Measurements from ENCODE around the gene TTC5.
"Not testable (repeated sequence)": the region's sequence is repeated elsewhere in the genome, so short reads cannot be mapped to it uniquely, and the experiment has no call there.

TTC5 gene

DNA sequence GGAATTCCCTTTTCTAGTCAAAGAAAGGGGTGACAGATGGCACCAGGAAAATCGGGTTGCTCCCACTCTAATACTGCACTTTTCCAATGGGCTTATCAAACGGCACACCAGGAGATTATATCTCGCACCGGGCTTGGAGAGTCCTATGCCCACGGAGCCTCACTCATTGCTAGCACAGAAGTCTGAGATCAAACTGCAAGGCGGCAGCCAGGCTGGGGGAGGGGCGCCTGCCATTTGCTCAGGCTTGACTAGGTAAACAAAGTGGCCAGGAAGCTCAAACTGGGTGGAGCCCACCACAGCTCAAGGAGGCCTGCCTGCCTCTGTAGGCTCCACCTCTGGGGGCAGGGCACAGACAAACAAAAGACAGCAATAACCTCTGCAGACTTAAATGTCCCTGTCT is 25.5 kb downstream of the TTC5 start:
- H3K4me1 ChIP-seq (ENCODE audit: control extremely low read depth in 1 of 4, control insufficient read depth in 4 of 4, insufficient read depth in 4 of 4, low read length in 3 of 4); DNase-seq; H3K9me3 ChIP-seq (ENCODE audit: control extremely low read depth in 1 of 5, control insufficient read depth in 4 of 5, insufficient read depth in 2 of 5, low read depth in 1 of 5, low read length in 4 of 5); H3K27me3 ChIP-seq (replicated peaks in 2 of 5; ENCODE audit: control insufficient read depth in 4 of 5, insufficient read depth in 5 of 5, low read length in 4 of 5); POLR2A ChIA-PET; CTCF ChIA-PET; H3K27ac ChIP-seq (ENCODE audit: insufficient read depth in 1 of 2, low read depth in 1 of 2, low read length in 2 of 2, poor library complexity in 1 of 2, severe bottlenecking in 2 of 2); H3K4me3 ChIP-seq (ENCODE audit: control insufficient read depth in 1 of 7, extremely low read depth in 1 of 7, insufficient read depth in 4 of 7, low read depth in 2 of 7, low read length in 6 of 7): not testable (repeated sequence)
- WGBS (ENCODE audit: insufficient coverage): 95% methylated on average over 5 of the region's 7 CpGs
- H3K36me3 ChIP-seq (ENCODE audit: control insufficient read depth in 4 of 4, insufficient read depth in 4 of 4, low read length in 3 of 4): peaks cover 5 to 22% (median 11%) of the 10 kb centered on the region in 4 experiments

DNA sequence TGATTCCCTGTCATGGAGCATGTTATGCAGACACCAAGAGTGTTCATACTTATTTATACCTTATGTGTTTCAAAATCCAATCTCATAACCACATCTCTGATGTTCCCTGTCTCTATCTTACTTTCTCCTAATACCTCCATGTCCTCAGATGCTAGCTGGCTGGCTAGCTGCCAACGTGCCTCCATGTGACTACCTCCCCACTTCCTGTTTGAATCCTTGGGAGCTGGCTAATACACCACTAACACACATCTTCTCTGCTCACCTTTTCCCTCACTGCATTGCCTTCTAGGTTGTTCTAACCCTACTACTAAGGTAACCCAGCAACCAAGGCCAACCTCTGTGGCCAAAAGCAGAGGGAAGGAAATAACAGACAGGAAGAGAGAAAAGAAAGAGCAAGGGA is 27.3 kb downstream of the TTC5 start:
- Histone ChIP-seq H3K4me3 (ENCODE audit: control insufficient read depth in 1 of 7, extremely low read depth in 1 of 7, insufficient read depth in 4 of 7, low read depth in 2 of 7, low read length in 6 of 7) (no peak overlapping the region), H3K27ac (ENCODE audit: insufficient read depth in 1 of 2, low read depth in 1 of 2, low read length in 2 of 2, poor library complexity in 1 of 2, severe bottlenecking in 2 of 2) (no peak overlapping the region), H3K36me3 (ENCODE audit: control insufficient read depth in 4 of 4, insufficient read depth in 4 of 4, low read length in 3 of 4) (peaks cover 5 to 29% (median 12%) of the 10 kb centered on the region in 4 experiments), H3K4me1 (ENCODE audit: control extremely low read depth in 1 of 4, control insufficient read depth in 4 of 4, insufficient read depth in 4 of 4, low read length in 3 of 4) (peaks cover 0 to 5% (median 2%) of the 10 kb centered on the region in 4 experiments), H3K9me3 (ENCODE audit: control extremely low read depth in 1 of 5, control insufficient read depth in 4 of 5, insufficient read depth in 2 of 5, low read depth in 1 of 5, low read length in 4 of 5) (peaks cover 0 to 17% (median 10%) of the 10 kb centered on the region in 5 experiments), H3K27me3 (replicated peaks in 2 of 5; ENCODE audit: control insufficient read depth in 4 of 5, insufficient read depth in 5 of 5, low read length in 4 of 5) (no peaks in the 10 kb centered on the region)
- CTCF ChIA-PET: interaction anchor here (0.8 kb wide), 1 partner anchor 63 kb away, joined by 3 read pairs; no protein-coding TSS in a partner anchor
- POLR2A ChIA-PET: no interaction called here
- 50% methylated on average over 1 of the region's 1 CpG for WGBS (ENCODE audit: insufficient coverage)
- DNase-seq: peak in 2 of 3 donors; percentile 13 to 40

DNA sequence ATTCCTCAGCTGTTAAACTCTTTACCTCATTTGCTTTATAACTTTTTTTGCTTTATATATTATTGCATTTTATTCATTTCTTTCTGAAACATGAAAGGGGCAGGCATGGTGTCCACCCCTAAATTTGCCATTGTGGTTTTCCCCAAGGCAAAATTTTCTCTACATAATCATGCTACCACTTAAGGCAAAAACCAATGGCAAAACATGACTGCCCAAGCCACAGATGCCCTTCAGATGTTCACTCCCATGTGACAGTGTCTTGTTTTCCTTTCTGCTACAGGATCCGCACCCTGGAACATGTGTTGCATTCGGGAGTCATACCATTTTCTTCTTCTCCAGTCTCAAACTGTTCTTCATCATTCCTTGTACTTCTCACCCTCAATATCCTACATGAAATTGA is 28.3 kb downstream of the TTC5 start:
- Histone ChIP-seq H3K4me1 (ENCODE audit: control extremely low read depth in 1 of 4, control insufficient read depth in 4 of 4, insufficient read depth in 4 of 4, low read length in 3 of 4) (peaks cover 0 to 5% (median 2%) of the 10 kb centered on the region in 4 experiments), H3K4me3 (ENCODE audit: control insufficient read depth in 1 of 7, extremely low read depth in 1 of 7, insufficient read depth in 4 of 7, low read depth in 2 of 7, low read length in 6 of 7) (no peak overlapping the region), H3K27me3 (replicated peaks in 2 of 5; ENCODE audit: control insufficient read depth in 4 of 5, insufficient read depth in 5 of 5, low read length in 4 of 5) (no peaks in the 10 kb centered on the region), H3K36me3 (ENCODE audit: control insufficient read depth in 4 of 4, insufficient read depth in 4 of 4, low read length in 3 of 4) (peaks cover 5 to 29% (median 14%) of the 10 kb centered on the region in 4 experiments), H3K9me3 (ENCODE audit: control extremely low read depth in 1 of 5, control insufficient read depth in 4 of 5, insufficient read depth in 2 of 5, low read depth in 1 of 5, low read length in 4 of 5) (peaks cover 0 to 26% (median 14%) of the 10 kb centered on the region in 5 experiments), H3K27ac (ENCODE audit: insufficient read depth in 1 of 2, low read depth in 1 of 2, low read length in 2 of 2, poor library complexity in 1 of 2, severe bottlenecking in 2 of 2) (no peak overlapping the region)
- CTCF ChIA-PET: no interaction called here
- POLR2A ChIA-PET: no interaction called here
- WGBS (ENCODE audit: insufficient coverage): 100% methylated on average over 2 of the region's 2 CpGs
- DNase-seq: no peak

DNA sequence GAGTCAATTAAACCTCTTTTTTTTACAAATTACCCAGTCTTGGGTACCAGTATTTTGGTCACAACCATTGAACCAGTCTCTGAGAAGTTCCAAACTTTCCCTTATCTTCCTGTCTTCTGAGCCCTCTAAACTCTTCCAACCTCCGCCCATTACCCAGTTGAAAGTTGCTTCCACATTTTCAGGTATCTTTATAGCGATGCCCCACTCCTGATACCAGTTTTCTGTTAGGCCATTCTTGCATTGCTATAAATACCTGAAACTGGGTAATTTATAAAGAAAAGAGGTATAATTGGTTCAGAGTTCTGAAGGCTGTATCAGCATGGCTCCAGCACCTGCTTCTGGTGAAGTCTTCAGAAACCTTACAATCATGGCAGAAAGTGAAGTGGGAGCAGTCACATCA is 31.7 kb downstream of the TTC5 start:
- ChIA-PET CTCF (no interaction called here), POLR2A (no interaction called here)
- Histone ChIP-seq H3K27ac (ENCODE audit: insufficient read depth in 1 of 2, low read depth in 1 of 2, low read length in 2 of 2, poor library complexity in 1 of 2, severe bottlenecking in 2 of 2) (no peak overlapping the region), H3K4me1 (ENCODE audit: control extremely low read depth in 1 of 4, control insufficient read depth in 4 of 4, insufficient read depth in 4 of 4, low read length in 3 of 4) (peaks cover 0 to 5% (median 2%) of the 10 kb centered on the region in 4 experiments), H3K4me3 (ENCODE audit: control insufficient read depth in 1 of 7, extremely low read depth in 1 of 7, insufficient read depth in 4 of 7, low read depth in 2 of 7, low read length in 6 of 7) (no peak overlapping the region), H3K9me3 (ENCODE audit: control extremely low read depth in 1 of 5, control insufficient read depth in 4 of 5, insufficient read depth in 2 of 5, low read depth in 1 of 5, low read length in 4 of 5) (peaks cover 0 to 38% (median 14%) of the 10 kb centered on the region in 5 experiments), H3K27me3 (replicated peaks in 2 of 5; ENCODE audit: control insufficient read depth in 4 of 5, insufficient read depth in 5 of 5, low read length in 4 of 5) (no peaks in the 10 kb centered on the region), H3K36me3 (ENCODE audit: control insufficient read depth in 4 of 4, insufficient read depth in 4 of 4, low read length in 3 of 4) (peaks cover 0 to 16% (median 9%) of the 10 kb centered on the region in 4 experiments)
- DNase-seq: no peak
- WGBS (ENCODE audit: insufficient coverage): 100% methylated on average over 1 of the region's 2 CpGs

DNA sequence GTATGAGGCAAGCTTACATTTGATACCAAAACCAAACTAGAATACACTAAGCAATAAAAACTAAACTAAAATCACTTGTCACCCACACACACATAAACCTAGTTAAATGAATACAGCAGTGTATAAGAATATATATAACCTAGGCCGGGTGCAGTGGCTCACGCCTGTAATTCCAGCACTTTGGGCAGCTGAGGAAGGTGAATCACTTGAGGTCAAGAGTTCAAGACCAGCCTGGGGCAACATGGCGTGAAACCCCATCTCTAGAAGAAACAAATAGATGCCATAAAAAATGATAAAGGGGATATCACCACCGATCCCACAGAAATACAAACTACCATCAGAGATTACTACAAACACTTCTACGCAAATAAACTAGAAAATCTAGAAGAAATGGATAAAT is 41.4 kb downstream of the TTC5 start:
- WGBS (ENCODE audit: insufficient coverage): 100% methylated on average over 1 of the region's 5 CpGs
- H3K4me3 ChIP-seq (ENCODE audit: control insufficient read depth in 1 of 7, extremely low read depth in 1 of 7, insufficient read depth in 4 of 7, low read depth in 2 of 7, low read length in 6 of 7); H3K27ac ChIP-seq (ENCODE audit: insufficient read depth in 1 of 2, low read depth in 1 of 2, low read length in 2 of 2, poor library complexity in 1 of 2, severe bottlenecking in 2 of 2); H3K36me3 ChIP-seq (ENCODE audit: control insufficient read depth in 4 of 4, insufficient read depth in 4 of 4, low read length in 3 of 4); CTCF ChIA-PET; POLR2A ChIA-PET; DNase-seq; H3K4me1 ChIP-seq (ENCODE audit: control extremely low read depth in 1 of 4, control insufficient read depth in 4 of 4, insufficient read depth in 4 of 4, low read length in 3 of 4); H3K27me3 ChIP-seq (replicated peaks in 2 of 5; ENCODE audit: control insufficient read depth in 4 of 5, insufficient read depth in 5 of 5, low read length in 4 of 5); H3K9me3 ChIP-seq (ENCODE audit: control extremely low read depth in 1 of 5, control insufficient read depth in 4 of 5, insufficient read depth in 2 of 5, low read depth in 1 of 5, low read length in 4 of 5): not testable (repeated sequence)

DNA sequence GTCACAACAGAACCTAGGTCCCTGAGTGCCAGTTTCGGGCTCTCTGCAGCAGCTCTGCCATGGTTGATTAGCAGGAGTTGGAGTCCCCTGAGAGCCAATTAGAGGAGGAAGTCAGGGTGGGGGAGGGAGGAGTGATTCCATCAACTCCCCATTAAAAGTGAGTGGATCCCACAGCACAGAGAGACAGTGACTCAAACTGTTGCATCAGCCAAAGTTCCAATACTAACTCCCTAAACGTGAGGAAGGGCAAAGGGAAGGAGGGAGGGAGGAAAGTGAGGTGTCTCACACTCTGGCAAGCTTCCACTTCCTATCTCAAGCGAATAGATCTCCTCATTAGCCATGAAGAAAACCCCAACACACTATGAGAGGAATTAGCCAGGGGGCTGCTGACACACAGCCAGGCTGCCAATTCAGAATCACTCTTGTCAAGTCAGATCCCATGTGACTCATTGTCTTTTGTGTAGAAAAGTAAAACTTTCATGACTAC is 43.1 kb downstream of the TTC5 start:
- no peak for DNase-seq
- H3K27ac ChIP-seq (ENCODE audit: insufficient read depth in 1 of 2, low read depth in 1 of 2, low read length in 2 of 2, poor library complexity in 1 of 2, severe bottlenecking in 2 of 2): no peak overlapping the region
- POLR2A ChIA-PET: no interaction called here
- CTCF ChIA-PET: no interaction called here
- H3K4me1 ChIP-seq (ENCODE audit: control extremely low read depth in 1 of 4, control insufficient read depth in 4 of 4, insufficient read depth in 4 of 4, low read length in 3 of 4): no peaks in the 10 kb centered on the region
- no peaks in the 10 kb centered on the region for H3K9me3 ChIP-seq (ENCODE audit: control extremely low read depth in 1 of 5, control insufficient read depth in 4 of 5, insufficient read depth in 2 of 5, low read depth in 1 of 5, low read length in 4 of 5)
- no peak overlapping the region for H3K4me3 ChIP-seq (ENCODE audit: control insufficient read depth in 1 of 7, extremely low read depth in 1 of 7, insufficient read depth in 4 of 7, low read depth in 2 of 7, low read length in 6 of 7)
- H3K36me3 ChIP-seq (ENCODE audit: control insufficient read depth in 4 of 4, insufficient read depth in 4 of 4, low read length in 3 of 4): no peaks in the 10 kb centered on the region
- no peaks in the 10 kb centered on the region for H3K27me3 ChIP-seq (replicated peaks in 2 of 5; ENCODE audit: control insufficient read depth in 4 of 5, insufficient read depth in 5 of 5, low read length in 4 of 5)
- WGBS (ENCODE audit: insufficient coverage): 100% methylated on average over 1 of the region's 3 CpGs

DNA sequence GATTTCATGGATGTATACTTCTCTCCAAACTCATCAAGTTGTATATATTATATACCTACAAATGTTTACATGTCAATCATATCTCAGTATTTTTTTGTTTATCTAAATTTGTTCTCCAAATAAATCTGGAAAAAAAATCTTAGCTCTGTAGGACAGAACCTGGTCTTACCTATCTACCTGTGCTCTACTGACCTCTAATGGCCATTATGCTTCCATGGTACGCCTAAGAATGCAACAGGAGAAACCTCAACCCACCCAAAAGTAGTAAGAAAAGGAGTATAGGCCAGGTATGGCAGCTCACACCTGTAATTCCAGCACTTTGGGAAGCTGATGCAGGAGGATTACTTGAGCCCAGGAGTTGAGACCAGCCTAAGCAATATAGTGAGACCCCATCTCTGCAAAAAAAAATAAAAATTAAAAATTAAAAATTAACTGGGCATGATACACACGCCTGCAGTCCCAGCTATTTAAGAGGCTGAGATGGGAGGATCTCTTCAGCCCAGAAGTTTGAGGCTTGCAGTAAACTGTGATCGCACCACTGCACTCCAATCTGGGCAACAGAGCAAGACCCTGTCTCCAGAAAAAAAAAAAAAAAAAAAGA is 58.0 kb downstream of the TTC5 start:
- ChIA-PET POLR2A (no interaction called here), CTCF (no interaction called here)
- H3K36me3 ChIP-seq (ENCODE audit: control insufficient read depth in 4 of 4, insufficient read depth in 4 of 4, low read length in 3 of 4): no peaks in the 10 kb centered on the region
- H3K4me3 ChIP-seq (ENCODE audit: control insufficient read depth in 1 of 7, extremely low read depth in 1 of 7, insufficient read depth in 4 of 7, low read depth in 2 of 7, low read length in 6 of 7): no peak overlapping the region
- 100% methylated on average over 2 of the region's 3 CpGs for WGBS (ENCODE audit: insufficient coverage)
- H3K4me1 ChIP-seq (ENCODE audit: control extremely low read depth in 1 of 4, control insufficient read depth in 4 of 4, insufficient read depth in 4 of 4, low read length in 3 of 4): no peaks in the 10 kb centered on the region
- DNase-seq: peak in 2 of 3 donors; percentile 23 to 24
- no peak overlapping the region for H3K27ac ChIP-seq (ENCODE audit: insufficient read depth in 1 of 2, low read depth in 1 of 2, low read length in 2 of 2, poor library complexity in 1 of 2, severe bottlenecking in 2 of 2)
- H3K27me3 ChIP-seq (replicated peaks in 2 of 5; ENCODE audit: control insufficient read depth in 4 of 5, insufficient read depth in 5 of 5, low read length in 4 of 5): no peaks in the 10 kb centered on the region
- H3K9me3 ChIP-seq (ENCODE audit: control extremely low read depth in 1 of 5, control insufficient read depth in 4 of 5, insufficient read depth in 2 of 5, low read depth in 1 of 5, low read length in 4 of 5): peaks cover 0 to 4% (median 0%) of the 10 kb centered on the region in 5 experiments
